GM19372 (cell line): ENCODE data around the gene ATXN3.

Source experiments
- ATAC-seq: cut with Tn5 transposase; IDR thresholded peaks from one replicate; pipeline ENCODE4 v1.9.1; 2021; ENCODE audit warnings: mild to moderate bottlenecking, low read depth, moderate library complexity; ENCODE audit not compliant: unreplicated experiment

ATXN3 gene

GRCh38 chr14:92106143-92106926 lies at the start of gene ATXN3:
Gene ATXN3, minus strand, starts transcription at chr14:92106582. Its CDS starts 30 bp downstream, at chr14:92106552.
- peak; percentile 78 for ATAC-seq

- ATAC-seq, result no peak
These were observed 48.0 kb upstream of the ATXN3 start for GRCh38 chr14:92154283-92154942.

GRCh38 chr14:92153581-92153980 lies 47.2 kb upstream of the ATXN3 start:
- ATAC-seq, result no peak

- no peak for ATAC-seq
These were observed 38.3 kb upstream of the ATXN3 start for GRCh38 chr14:92144708-92145107.

GRCh38 chr14:92143962-92144361 lies 37.6 kb upstream of the ATXN3 start:
- no peak for ATAC-seq

- ATAC-seq, result no peak
These were observed 36.9 kb upstream of the ATXN3 start for GRCh38 chr14:92143309-92143708.

- ATAC-seq, result no peak
These were observed 28.9 kb upstream of the ATXN3 start for GRCh38 chr14:92135269-92135668.

GRCh38 chr14:92134456-92134855 lies 28.1 kb upstream of the ATXN3 start:
- ATAC-seq, result no peak

- ATAC-seq, result no peak
These were observed 16.4 kb upstream of the ATXN3 start for GRCh38 chr14:92122761-92123160.

GRCh38 chr14:92122351-92122677 lies 15.9 kb upstream of the ATXN3 start:
- ATAC-seq, result no peak

- peak; percentile 89 for ATAC-seq
These were observed 15.4 kb upstream of the ATXN3 start, which contains the start of the genes CPSF2 and NDUFB1 for GRCh38 chr14:92121670-92122350. Gene CPSF2, plus strand, starts transcription at chr14:92121969. Its CDS starts 9,016 bp downstream, at chr14:92130985. Gene NDUFB1, minus strand, starts transcription at chr14:92121706. Its CDS starts 4,069 bp downstream, at chr14:92117637.

GRCh38 chr14:92121207-92121669 lies 14.9 kb upstream of the ATXN3 start:
- ATAC-seq, result peak; percentile 8

- no peak for ATAC-seq
These were observed 3.1 kb upstream of the ATXN3 start for GRCh38 chr14:92109490-92109889.

- no peak for ATAC-seq
These were observed 2.2 kb upstream of the ATXN3 start for GRCh38 chr14:92108345-92109254.

- ATAC-seq, result no peak
These were observed 564 bp downstream of the ATXN3 start for GRCh38 chr14:92105893-92106142.

GRCh38 chr14:92105073-92105892 lies 1.1 kb downstream of the ATXN3 start:
- ATAC-seq, result no peak

- no peak for ATAC-seq
These were observed 2.9 kb downstream of the ATXN3 start for GRCh38 chr14:92103363-92103989.

GRCh38 chr14:92099802-92100201 lies 6.6 kb downstream of the ATXN3 start:
- no peak for ATAC-seq

GRCh38 chr14:92093320-92093719 lies 13.1 kb downstream of the ATXN3 start:
- no peak for ATAC-seq
